Activated naive CD4-positive, alpha-beta T cell treated with anti-CD3 and anti-CD28 coated beads, Interleukin-2, amount 50 U/mL, for 72 hours (primary cell): ENCODE data around the gene CRTAP. TPM values are rescaled to one million over a fixed set of nuclear protein-coding genes. Genes with fewer than 3 reads are reported as not detected.
"Not testable (repeated sequence)": the region's sequence is repeated elsewhere in the genome, so short reads cannot be mapped to it uniquely, and the experiment has no call there.

Experiments
- ATAC-seq, 2 donors: fragments of 150-1000 bp; cut with Tn5 transposase; 2 replicates each; pipeline ENCODE4 v1.10.0; 2021; ENCODE audit warnings: mild to moderate bottlenecking in 2 of 2, moderate library complexity in 2 of 2
- DNase-seq, 2 donors: peaks; one replicate each; pipeline ENCODE4 v3.0.0; 2021 to 2022; ENCODE audit warnings: low spot score in 2 of 2
- H3K27ac Mint-ChIP-seq, 2 donors: one replicate each; pipeline ENCODE4 v1.8.0; 2022; ENCODE audit warnings: mild to moderate bottlenecking in 2 of 2, mixed read lengths in 2 of 2
- H3K36me3 Mint-ChIP-seq, 2 donors: one replicate each; pipeline ENCODE4 v1.8.0; 2022; ENCODE audit warnings: mixed read lengths in 2 of 2
- H3K9me3 Mint-ChIP-seq, 2 donors: one replicate each; pipeline ENCODE4 v1.8.0; 2022; ENCODE audit warnings: mixed read lengths in 2 of 2
- total RNA-seq, 2 donors: library from RNA; stranded (reverse); gene quantifications; one replicate each; pipeline ENCODE4 v1.2.3, GENCODE V29; 2022

Gene CRTAP
- total RNA-seq = 10 to 100 TPM; 44.1 to 66.6 TPM

DNA sequence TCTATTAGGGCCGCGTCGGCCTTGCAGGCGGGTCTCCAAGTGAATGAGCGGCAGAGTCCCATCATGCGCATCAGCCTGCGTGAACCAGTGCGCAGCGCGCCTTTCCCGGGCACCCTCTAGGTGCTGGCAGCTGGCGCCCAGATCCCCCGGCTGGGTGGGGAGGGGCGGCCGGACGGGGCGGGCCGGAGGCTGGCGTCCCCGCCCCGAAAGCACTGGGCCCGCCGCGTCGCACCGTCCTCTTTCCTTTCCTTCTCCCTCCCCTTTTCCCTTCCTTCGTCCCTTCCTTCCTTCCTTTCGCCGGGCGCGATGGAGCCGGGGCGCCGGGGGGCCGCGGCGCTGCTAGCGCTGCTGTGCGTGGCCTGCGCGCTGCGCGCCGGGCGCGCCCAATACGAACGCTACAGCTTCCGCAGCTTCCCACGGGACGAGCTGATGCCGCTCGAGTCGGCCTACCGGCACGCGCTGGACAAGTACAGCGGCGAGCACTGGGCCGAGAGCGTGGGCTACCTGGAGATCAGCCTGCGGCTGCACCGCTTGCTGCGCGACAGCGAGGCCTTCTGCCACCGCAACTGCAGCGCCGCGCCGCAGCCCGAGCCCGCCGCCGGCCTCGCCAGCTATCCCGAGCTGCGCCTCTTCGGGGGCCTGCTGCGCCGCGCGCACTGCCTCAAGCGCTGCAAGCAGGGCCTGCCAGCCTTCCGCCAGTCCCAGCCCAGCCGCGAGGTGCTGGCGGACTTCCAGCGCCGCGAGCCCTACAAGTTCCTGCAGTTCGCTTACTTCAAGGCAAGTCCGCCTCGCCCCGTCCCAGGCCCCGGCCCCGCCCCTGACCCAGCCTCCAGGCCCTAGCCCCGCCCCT lies at the start of gene CRTAP:
Gene CRTAP, plus strand, starts transcription at position 243 of the 850 bp plus-strand sequence. Its CDS starts 64 bp downstream, at position 307.
- peak within 1 kb of the TSS; percentile 44 to 64 for H3K27ac Mint-ChIP-seq
- no peaks in the 10 kb centered on the region for H3K9me3 Mint-ChIP-seq
- no peaks in the 10 kb centered on the region for H3K36me3 Mint-ChIP-seq
- ATAC-seq = peak; percentile 87 to 89
- DNase-seq = peak; percentile 85 to 87

DNA sequence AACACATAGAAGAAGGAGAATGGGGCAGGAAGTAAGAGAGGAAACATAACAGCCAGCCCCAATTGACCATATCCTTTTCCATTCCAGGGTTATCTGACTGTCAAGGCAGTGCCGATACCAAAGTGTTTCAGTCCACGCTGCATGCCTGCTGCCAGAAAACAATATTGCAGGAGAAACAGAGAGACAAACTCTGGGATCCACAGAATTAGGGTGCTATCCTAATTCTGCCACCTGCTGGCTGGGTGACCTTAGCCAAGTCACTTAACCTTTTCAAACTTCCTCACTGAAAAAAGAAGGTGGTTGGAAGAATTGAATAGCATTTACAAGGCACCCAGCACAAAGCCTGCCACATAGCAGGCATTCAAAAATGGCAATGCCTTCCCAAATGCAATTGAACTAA lies 48.9 kb upstream of the CRTAP start:
- Mint-ChIP-seq H3K27ac (no peak overlapping the region), H3K36me3 (peaks cover 6 to 26% of the 10 kb centered on the region in 2 donors), H3K9me3 (no peaks in the 10 kb centered on the region)
- ATAC-seq = no peak
- no peak for DNase-seq

DNA sequence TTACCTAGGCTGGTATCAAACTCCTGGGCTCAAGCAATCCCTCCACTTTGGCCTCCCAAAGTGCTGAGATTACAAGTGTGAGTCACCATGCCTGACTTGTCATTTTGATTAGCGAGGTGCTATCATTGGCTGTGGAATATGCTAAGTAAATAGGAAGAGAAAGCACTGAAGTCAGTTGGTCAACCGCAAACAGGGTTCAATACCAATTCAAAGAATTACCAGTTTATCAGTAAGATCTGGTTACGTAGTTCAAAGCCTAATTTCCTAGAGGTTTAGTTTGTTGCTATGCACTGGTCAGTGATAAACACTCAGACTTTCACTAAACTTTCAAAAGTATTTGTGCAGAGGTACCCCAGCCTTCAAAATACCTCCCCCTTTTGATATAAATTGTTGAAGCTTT lies 46.3 kb upstream of the CRTAP start:
- H3K9me3 Mint-ChIP-seq = no peaks in the 10 kb centered on the region
- peaks cover 6 to 19% of the 10 kb centered on the region in 2 donors for H3K36me3 Mint-ChIP-seq
- DNase-seq (no peak), ATAC-seq (no peak)
- H3K27ac Mint-ChIP-seq = no peak overlapping the region

DNA sequence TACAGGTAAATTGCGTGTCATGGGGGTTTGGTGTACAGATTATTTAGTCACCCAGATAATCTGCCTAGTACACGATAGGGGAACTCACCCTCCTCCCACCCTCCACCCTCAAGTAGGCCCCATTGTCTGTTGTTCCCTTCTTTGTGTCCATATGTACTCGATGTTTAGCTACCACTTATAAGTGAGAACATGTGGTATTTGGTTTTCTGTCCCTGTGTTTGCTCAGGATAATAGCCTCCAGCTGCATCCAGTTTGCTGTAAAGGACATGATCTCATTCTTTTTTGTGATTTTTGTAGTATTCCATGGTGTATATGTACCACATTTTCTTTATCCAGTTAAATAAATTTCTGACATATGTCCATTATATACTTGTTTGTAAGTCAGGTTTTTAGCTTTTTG lies 44.0 kb upstream of the CRTAP start:
- not testable (repeated sequence) for ATAC-seq, H3K27ac Mint-ChIP-seq, DNase-seq, H3K9me3 Mint-ChIP-seq
- H3K36me3 Mint-ChIP-seq = peaks cover 6 to 23% of the 10 kb centered on the region in 2 donors

DNA sequence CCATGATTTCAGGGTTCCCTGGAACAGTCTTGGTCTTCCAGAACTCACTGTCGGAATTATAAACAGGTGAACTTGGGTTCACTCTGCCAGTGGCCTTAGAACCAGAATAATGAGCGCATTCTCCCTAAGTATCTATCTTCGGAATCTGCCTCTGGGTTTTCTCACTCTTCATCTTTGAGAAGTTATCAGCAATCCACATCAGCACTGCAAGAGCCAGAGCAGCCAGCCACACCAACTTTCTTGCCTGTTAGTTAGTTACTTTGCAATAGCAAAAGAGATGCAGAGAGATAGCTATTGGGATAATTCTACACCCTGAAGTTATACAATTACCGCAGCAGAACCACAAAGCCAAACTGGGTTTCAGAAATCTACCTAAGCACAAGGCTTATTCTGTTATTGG lies 42.6 kb upstream of the CRTAP start:
- ATAC-seq = no peak
- no peaks in the 10 kb centered on the region for H3K9me3 Mint-ChIP-seq
- peaks cover 6 to 26% of the 10 kb centered on the region in 2 donors for H3K36me3 Mint-ChIP-seq
- no peak for DNase-seq
- H3K27ac Mint-ChIP-seq = no peak overlapping the region

DNA sequence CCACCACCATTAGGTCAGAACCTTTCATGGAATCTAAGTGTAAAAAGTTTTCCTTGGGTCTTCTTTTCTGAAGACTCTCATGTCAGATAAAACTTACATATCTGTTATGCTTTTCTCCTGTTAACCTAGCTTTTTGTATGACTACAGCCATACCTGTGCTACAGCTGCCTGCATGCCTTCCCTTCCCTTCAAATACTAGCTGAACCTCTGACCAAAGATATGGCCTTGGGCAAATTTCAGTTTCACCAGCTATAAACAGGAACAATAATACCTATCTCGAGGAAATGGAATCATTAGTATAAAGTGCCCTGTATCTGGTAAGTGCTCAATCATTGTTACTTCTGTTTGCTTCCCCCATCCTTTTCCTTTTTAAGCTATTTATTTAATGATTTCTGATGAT lies 41.9 kb upstream of the CRTAP start:
- Mint-ChIP-seq H3K27ac (no peak overlapping the region), H3K36me3 (peaks cover 6 to 29% of the 10 kb centered on the region in 2 donors), H3K9me3 (no peaks in the 10 kb centered on the region)
- DNase-seq (no peak), ATAC-seq (no peak)

DNA sequence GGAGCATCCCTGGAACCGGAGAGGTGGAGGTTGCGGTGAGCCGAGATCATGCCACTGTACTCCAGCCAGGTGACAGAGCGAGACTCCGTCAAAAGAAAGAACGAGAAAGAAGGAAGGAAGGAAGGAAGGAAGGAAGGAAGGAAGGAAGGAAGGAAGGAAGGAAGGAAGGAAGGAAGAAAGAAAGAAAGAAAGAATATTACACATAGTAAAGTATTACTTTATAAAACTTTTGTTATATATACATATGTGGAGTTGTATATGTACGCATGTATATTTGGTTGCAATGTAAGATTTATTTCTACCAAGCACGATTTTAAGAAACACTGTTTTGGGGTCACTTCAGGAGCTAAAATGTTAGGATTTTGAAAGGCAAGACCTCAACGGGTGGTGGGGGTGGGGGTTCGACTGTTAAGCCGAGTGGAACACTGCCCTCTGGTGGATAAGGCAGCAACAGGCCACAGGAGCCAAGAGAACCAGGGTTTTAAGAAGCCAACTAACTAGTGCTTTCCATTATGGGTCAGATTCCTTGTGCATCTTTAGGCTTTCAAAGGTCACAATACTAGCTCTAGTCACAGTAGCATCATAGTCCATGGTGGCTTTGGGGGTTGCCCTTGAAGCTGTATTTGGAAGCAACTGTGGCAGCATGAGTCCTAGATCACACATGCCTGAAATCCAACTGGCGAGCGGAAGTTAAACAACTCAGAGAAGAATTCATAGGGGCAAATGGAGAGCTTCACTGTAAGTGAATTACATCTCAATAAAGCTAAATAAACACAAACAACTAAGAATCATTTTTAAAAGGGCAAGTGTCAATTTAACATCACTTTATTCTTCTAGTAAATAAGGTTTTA lies 39.4 kb upstream of the CRTAP start:
- Mint-ChIP-seq H3K9me3 (no peaks in the 10 kb centered on the region), H3K36me3 (peaks cover 0 to 23% of the 10 kb centered on the region in 2 donors), H3K27ac (no peak overlapping the region)
- ATAC-seq (peak; percentile 76 to 81), DNase-seq (peak in 1 of 2 donors; percentile 71)

DNA sequence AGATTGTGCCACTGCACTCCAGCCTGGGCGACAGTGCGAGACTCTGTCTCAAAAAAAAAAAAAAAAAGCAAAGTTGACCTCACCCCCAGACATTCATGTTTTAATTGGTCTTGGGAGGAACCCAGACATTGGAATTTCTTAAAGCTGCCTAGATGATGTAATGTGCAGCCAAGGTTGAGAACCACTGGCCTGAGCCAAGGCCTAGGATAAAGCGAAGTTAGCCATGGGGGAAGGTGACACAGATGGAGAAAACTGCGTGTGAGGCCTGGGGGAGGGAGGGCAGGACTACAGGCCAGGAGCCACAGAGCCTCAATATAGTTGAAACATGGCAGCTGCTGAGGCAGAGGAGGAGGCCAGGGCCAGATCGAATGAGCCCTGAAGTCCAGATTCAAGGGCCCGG lies 37.8 kb upstream of the CRTAP start:
- Mint-ChIP-seq H3K36me3 (peaks cover 0 to 23% of the 10 kb centered on the region in 2 donors), H3K27ac (no peak overlapping the region), H3K9me3 (no peaks in the 10 kb centered on the region)
- no peak for DNase-seq
- no peak for ATAC-seq

DNA sequence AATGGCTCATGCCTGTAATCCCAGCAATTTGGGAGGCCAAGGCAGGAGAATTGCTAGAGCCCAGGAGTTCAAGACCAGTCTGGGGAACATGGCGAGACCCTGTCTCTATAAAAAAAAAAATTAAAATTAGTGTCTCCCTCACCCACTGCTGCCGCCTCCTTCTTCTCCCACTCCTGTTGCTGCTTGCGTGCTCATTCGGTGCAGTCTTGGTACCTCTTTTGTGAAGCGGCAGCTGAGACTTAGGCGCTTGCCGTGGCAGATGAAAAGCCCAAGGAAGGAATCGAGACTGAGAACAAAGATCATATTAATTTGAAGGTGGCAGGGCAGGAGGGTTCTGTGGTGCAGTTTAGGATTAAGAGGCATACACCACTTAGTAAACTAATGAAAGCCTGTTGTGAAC lies 36.9 kb upstream of the CRTAP start:
- Mint-ChIP-seq H3K9me3 (no peaks in the 10 kb centered on the region), H3K27ac (no peak overlapping the region), H3K36me3 (peaks cover 0 to 14% of the 10 kb centered on the region in 2 donors)
- DNase-seq (no peak), ATAC-seq (no peak)

DNA sequence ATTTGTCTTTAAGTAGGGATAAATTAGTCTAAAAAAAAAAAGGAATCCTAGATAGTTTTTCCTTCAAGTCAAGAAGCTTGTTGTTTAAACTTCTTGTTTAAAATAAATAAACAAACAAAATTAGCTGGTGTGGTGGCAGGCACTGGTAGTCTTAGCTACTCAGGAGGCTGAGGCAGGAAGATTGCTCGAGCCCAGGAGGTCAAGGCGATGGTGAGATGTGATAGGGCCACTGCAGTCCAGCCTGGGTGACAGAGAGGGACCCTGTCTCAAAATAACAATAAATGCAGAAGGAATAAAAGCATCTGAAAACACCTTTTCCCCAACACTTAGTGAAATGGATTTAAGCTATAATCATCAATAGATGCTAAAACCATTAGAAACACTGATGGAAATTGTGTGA lies 35.8 kb upstream of the CRTAP start:
- no peaks in the 10 kb centered on the region for H3K9me3 Mint-ChIP-seq
- H3K36me3 Mint-ChIP-seq = peaks cover 0 to 10% of the 10 kb centered on the region in 2 donors
- DNase-seq (no peak), ATAC-seq (no peak)
- H3K27ac Mint-ChIP-seq = no peak overlapping the region

DNA sequence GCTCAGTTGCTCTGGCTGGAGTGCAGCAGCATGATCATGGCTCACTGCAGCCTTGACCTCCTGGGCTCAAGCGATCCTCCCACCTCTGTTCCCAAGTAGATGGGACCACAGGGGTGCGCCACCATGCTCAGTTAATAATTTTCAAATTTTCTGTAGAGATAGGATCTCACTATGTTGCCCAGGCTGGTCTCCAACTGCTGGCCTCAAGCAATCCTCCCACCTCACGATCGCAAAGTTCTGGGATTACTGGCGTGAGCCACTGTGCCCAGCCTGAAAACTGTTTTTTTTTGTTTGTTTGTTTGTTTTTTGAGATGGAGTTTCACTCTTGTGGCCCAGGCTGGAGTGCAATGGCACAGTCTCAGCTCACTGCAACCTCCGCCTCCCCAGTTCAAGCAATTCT lies 34.0 kb upstream of the CRTAP start:
- not testable (repeated sequence) for H3K9me3 Mint-ChIP-seq, DNase-seq, H3K27ac Mint-ChIP-seq, H3K36me3 Mint-ChIP-seq, ATAC-seq

DNA sequence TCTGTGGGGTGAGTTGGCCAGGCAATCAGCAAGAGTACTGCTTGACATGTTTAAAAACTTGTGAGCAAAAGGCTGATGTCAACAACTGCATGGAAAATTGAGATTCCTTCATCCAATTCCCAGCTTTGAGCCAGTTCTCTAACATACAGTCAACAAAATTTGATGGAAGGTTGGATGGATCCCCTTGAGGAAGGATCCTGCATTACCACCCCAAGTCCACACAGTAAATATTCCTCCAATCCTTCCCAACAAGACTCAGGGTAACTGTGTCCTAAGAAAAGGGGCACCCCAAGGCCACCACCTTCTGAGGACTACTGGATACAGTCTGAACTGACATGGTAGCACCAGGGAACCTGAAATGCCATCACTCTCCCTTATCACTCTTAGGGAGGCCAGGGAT lies 32.0 kb upstream of the CRTAP start:
- ATAC-seq (no peak), DNase-seq (no peak)
- H3K27ac Mint-ChIP-seq = no peak overlapping the region
- H3K36me3 Mint-ChIP-seq = peaks cover 0 to 6% of the 10 kb centered on the region in 2 donors
- no peaks in the 10 kb centered on the region for H3K9me3 Mint-ChIP-seq

DNA sequence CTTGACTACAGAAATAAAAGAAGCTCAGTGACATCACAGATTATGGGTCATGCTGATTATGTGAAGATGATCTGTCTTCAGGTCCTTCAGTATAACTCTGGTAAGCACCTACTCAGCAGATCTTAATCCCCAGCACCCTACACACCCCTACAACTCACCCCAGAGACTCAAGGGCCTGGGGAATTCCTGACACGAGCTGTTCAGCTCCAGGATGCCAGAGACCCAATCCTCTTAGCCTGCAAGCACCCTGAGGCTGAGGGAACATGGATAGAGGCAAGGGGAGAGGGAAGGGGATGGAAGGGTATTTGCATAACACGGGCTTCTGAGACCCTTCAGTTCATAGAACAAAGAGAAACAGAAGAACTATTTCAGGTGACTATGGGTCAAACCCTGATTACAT lies 29.9 kb upstream of the CRTAP start:
- ATAC-seq = no peak
- Mint-ChIP-seq H3K27ac (peak overlapping the region; percentile 13 to 52), H3K9me3 (no peaks in the 10 kb centered on the region), H3K36me3 (peaks cover 0 to 24% of the 10 kb centered on the region in 2 donors)
- DNase-seq = no peak

DNA sequence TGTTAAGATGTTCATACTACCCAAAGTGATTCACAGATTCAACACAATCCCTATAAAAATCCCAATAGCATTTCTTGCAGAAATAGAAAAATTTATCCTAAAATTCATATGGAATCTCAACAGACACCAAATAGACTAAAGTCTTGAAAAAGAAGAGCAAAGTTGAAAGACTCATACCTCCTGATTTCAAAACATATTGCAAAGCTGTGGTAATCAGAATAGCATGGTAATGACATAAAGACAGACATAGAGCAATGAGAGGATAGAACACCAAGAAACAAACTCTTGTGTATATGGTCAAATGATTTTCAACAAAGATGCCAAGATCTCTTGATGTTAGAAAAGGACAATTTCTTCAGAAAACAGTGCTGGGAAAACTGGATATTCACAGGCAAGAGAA lies 25.1 kb upstream of the CRTAP start:
- H3K36me3 Mint-ChIP-seq = peaks cover 12 to 66% of the 10 kb centered on the region in 2 donors
- H3K27ac Mint-ChIP-seq = peak overlapping the region in 1 of 2 donors; percentile 3
- ATAC-seq = no peak
- no peaks in the 10 kb centered on the region for H3K9me3 Mint-ChIP-seq
- no peak for DNase-seq

DNA sequence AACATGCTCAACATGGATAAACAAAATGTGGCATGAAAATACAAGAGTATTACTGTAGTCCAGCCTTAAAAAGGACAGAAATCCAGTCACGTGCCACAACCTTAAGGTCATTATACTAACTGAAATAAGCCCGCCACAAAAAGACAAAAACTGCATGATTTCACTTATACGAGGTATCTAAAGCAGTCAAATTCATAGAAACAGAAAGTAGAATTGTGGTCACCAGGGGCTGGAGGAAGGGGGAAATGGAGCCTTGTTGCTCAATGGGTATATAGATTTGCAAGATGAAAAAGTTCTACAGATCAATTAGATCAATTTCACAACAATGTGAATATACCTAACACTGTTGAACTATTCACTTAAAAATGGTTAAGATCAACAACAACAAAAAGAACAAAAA lies 24.3 kb upstream of the CRTAP start:
- peak; percentile 57 to 68 for ATAC-seq
- Mint-ChIP-seq H3K36me3 (peaks cover 14 to 73% of the 10 kb centered on the region in 2 donors), H3K9me3 (no peaks in the 10 kb centered on the region), H3K27ac (no peak overlapping the region)
- DNase-seq = no peak

DNA sequence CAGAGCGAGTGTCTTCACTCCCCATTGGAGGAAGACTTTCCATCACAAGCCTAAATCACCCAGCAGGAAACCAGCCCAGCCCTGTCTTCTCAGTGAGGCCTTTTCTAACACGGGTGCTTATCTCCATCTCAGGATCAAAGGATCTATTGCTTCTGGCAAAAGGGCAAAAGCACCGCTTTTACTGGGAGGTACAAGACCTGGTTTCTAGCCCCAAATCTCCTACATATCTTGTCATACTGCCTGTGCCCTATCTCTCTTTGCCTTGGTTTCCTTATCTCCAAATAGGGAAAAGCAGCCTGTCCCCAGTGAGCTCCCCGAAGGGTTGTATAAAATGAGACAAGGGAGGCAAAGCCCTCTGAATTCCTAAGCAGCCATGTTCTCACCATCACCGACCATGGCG lies 22.1 kb upstream of the CRTAP start:
- peak in 1 of 2 donors; percentile 23 for ATAC-seq
- Mint-ChIP-seq H3K36me3 (peaks cover 14 to 78% of the 10 kb centered on the region in 2 donors), H3K9me3 (no peaks in the 10 kb centered on the region), H3K27ac (peak overlapping the region in 1 of 2 donors; percentile 46)
- DNase-seq = no peak
